ENCODE results near the gene CYBA.

CYBA gene

GRCh38 chr16:88661468-88661867, 10.6 kb upstream of the CYBA start:
- no peak for DNase-seq

GRCh38 chr16:88659160-88659559, 8.3 kb upstream of the CYBA start:
- DNase-seq: no peak

GRCh38 chr16:88658714-88659113, 7.9 kb upstream of the CYBA start:
- no peak for DNase-seq

- DNase-seq: no peak
Measured at GRCh38 chr16:88657371-88657770, 6.5 kb upstream of the CYBA start.

- DNase-seq: no peak
Measured at GRCh38 chr16:88656291-88656980, 5.6 kb upstream of the CYBA start.

GRCh38 chr16:88655733-88656281, 5.0 kb upstream of the CYBA start:
- DNase-seq: no peak

- no peak for DNase-seq
Measured at GRCh38 chr16:88655053-88655732, 4.3 kb upstream of the CYBA start.

GRCh38 chr16:88654363-88655052, 3.7 kb upstream of the CYBA start:
- DNase-seq: no peak

GRCh38 chr16:88653596-88654362, 2.9 kb upstream of the CYBA start:
- DNase-seq: no peak

GRCh38 chr16:88653101-88653500, 2.2 kb upstream of the CYBA start:
- no peak for DNase-seq

GRCh38 chr16:88652762-88653063, 1.9 kb upstream of the CYBA start:
- no peak for DNase-seq

- DNase-seq: no peak
Measured at GRCh38 chr16:88651989-88652761, 1.3 kb upstream of the CYBA start.

- DNase-seq: peak in 4 of 5 experiments; percentile 49 to 92 (median 70)
Measured at GRCh38 chr16:88651276-88651988, 579 bp upstream of the CYBA start.

- peak in 2 of 5 experiments; percentile 38 to 52 for DNase-seq
Measured at GRCh38 chr16:88649924-88650748, 717 bp downstream of the CYBA start.

GRCh38 chr16:88649195-88649923, 1.5 kb downstream of the CYBA start:
- DNase-seq: no peak

GRCh38 chr16:88647178-88648070, 3.4 kb downstream of the CYBA start:
- no peak for DNase-seq

GRCh38 chr16:88646345-88647034, 4.4 kb downstream of the CYBA start:
- DNase-seq: no peak

GRCh38 chr16:88645941-88646340, 4.9 kb downstream of the CYBA start:
- no peak for DNase-seq

Data from T-helper 2 cell (primary cell).